Measurements from ENCODE around the gene ARHGAP25.

- TF ChIP-seq CTCF (IDR thresholded peaks at IDR 0.05): no peak
- no peak for TF ChIP-seq POLR2A (IDR thresholded peaks at IDR 0.05)
Measured at GRCh38 chr2:68689553-68690537, 44.8 kb upstream of the ARHGAP25 start.
